ENCODE measurements around the gene PTPRE.

PTPRE gene

GRCh38 chr10:127915324-127915723 lies 8.4 kb downstream of the PTPRE start:
- peaks cover 15% of the 10 kb centered on the region for H3K4me1 ChIP-seq (ENCODE audit: insufficient read depth, low read length, poor library complexity, severe bottlenecking)
- H3F3A ChIP-seq (ENCODE audit: low read depth) = no peaks in the 10 kb centered on the region
- H3K9me3 ChIP-seq (ENCODE audit: insufficient read depth, low read depth, low read length) = no peaks in the 10 kb centered on the region

GRCh38 chr10:127916826-127917225 lies 9.9 kb downstream of the PTPRE start:
- no peaks in the 10 kb centered on the region for H3F3A ChIP-seq (ENCODE audit: low read depth)
- TF ChIP-seq EZH2phosphoT487 (IDR thresholded peaks at IDR 0.05; ENCODE audit: borderline replicate concordance) = no peak
- TF ChIP-seq, protein P1, sequence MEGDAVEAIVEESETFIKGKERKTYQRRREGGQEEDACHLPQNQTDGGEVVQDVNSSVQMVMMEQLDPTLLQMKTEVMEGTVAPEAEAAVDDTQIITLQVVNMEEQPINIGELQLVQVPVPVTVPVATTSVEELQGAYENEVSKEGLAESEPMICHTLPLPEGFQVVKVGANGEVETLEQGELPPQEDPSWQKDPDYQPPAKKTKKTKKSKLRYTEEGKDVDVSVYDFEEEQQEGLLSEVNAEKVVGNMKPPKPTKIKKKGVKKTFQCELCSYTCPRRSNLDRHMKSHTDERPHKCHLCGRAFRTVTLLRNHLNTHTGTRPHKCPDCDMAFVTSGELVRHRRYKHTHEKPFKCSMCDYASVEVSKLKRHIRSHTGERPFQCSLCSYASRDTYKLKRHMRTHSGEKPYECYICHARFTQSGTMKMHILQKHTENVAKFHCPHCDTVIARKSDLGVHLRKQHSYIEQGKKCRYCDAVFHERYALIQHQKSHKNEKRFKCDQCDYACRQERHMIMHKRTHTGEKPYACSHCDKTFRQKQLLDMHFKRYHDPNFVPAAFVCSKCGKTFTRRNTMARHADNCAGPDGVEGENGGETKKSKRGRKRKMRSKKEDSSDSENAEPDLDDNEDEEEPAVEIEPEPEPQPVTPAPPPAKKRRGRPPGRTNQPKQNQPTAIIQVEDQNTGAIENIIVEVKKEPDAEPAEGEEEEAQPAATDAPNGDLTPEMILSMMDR (conservative IDR thresholded peaks at IDR 0.05; ENCODE audit: low read length) = no peak
- H3K9me3 ChIP-seq (ENCODE audit: insufficient read depth, low read depth, low read length) = no peaks in the 10 kb centered on the region
- peaks cover 28% of the 10 kb centered on the region for H3K4me1 ChIP-seq (ENCODE audit: insufficient read depth, low read length, poor library complexity, severe bottlenecking)
- no peak overlapping the region for H3K4me2 ChIP-seq (ENCODE audit: low read depth, low read length, poor library complexity, severe bottlenecking)
- no peak overlapping the region for H3K4me3 ChIP-seq (ENCODE audit: low read length, poor library complexity, severe bottlenecking)
- H3K36me3 ChIP-seq (ENCODE audit: insufficient read depth, low read length) = no peaks in the 10 kb centered on the region
- no peak overlapping the region for H3K9ac ChIP-seq (ENCODE audit: low read depth, low read length, poor library complexity, severe bottlenecking)
- H4K20me1 ChIP-seq (ENCODE audit: insufficient read depth, low read length, poor library complexity, severe bottlenecking) = no peaks in the 10 kb centered on the region
- no peaks in the 10 kb centered on the region for H3K9me2 ChIP-seq (replicated peaks; ENCODE audit: low read depth, low read length)
- no peaks in the 10 kb centered on the region for H3K79me2 ChIP-seq (ENCODE audit: insufficient read depth, low read length)
- H3K27me3 ChIP-seq (ENCODE audit: insufficient read depth, low read length, poor library complexity, severe bottlenecking) = no peaks in the 10 kb centered on the region
- no peak overlapping the region for H2AFZ ChIP-seq (ENCODE audit: low read length)

More at GRCh38 chr10:127915324-127915723, 8.4 kb downstream of the PTPRE start:
- no peak overlapping the region for H2AFZ ChIP-seq (ENCODE audit: low read length)
- no peak overlapping the region for H3K4me2 ChIP-seq (ENCODE audit: low read depth, low read length, poor library complexity, severe bottlenecking)
- H3K4me3 ChIP-seq (ENCODE audit: low read length, poor library complexity, severe bottlenecking) = no peak overlapping the region
- no peaks in the 10 kb centered on the region for H3K27me3 ChIP-seq (ENCODE audit: insufficient read depth, low read length, poor library complexity, severe bottlenecking)
- no peaks in the 10 kb centered on the region for H4K20me1 ChIP-seq (ENCODE audit: insufficient read depth, low read length, poor library complexity, severe bottlenecking)
- H3K9me2 ChIP-seq (replicated peaks; ENCODE audit: low read depth, low read length) = no peaks in the 10 kb centered on the region
- TF ChIP-seq, protein P1 (conservative IDR thresholded peaks at IDR 0.05; ENCODE audit: low read length) = no peak
- TF ChIP-seq EZH2phosphoT487 (IDR thresholded peaks at IDR 0.05; ENCODE audit: borderline replicate concordance) = no peak
- H3K36me3 ChIP-seq (ENCODE audit: insufficient read depth, low read length) = no peaks in the 10 kb centered on the region
- no peaks in the 10 kb centered on the region for H3K79me2 ChIP-seq (ENCODE audit: insufficient read depth, low read length)
- no peak overlapping the region for H3K9ac ChIP-seq (ENCODE audit: low read depth, low read length, poor library complexity, severe bottlenecking)

GRCh38 chr10:127918572-127918971 lies 11.7 kb downstream of the PTPRE start:
- Histone ChIP-seq H3K4me2 (ENCODE audit: low read depth, low read length, poor library complexity, severe bottlenecking) (no peak overlapping the region), H3K36me3 (ENCODE audit: insufficient read depth, low read length) (no peaks in the 10 kb centered on the region), H3K27me3 (ENCODE audit: insufficient read depth, low read length, poor library complexity, severe bottlenecking) (no peaks in the 10 kb centered on the region), H3K9me2 (replicated peaks; ENCODE audit: low read depth, low read length) (no peaks in the 10 kb centered on the region), H3K4me3 (ENCODE audit: low read length, poor library complexity, severe bottlenecking) (no peak overlapping the region), H4K20me1 (ENCODE audit: insufficient read depth, low read length, poor library complexity, severe bottlenecking) (no peaks in the 10 kb centered on the region), H3K4me1 (ENCODE audit: insufficient read depth, low read length, poor library complexity, severe bottlenecking) (peaks cover 28% of the 10 kb centered on the region), H3K79me2 (ENCODE audit: insufficient read depth, low read length) (no peaks in the 10 kb centered on the region), H3K9me3 (ENCODE audit: insufficient read depth, low read depth, low read length) (no peaks in the 10 kb centered on the region), H2AFZ (ENCODE audit: low read length) (peak overlapping the region; percentile 80; the same call in 1 of the 2 replicates), H3K9ac (ENCODE audit: low read depth, low read length, poor library complexity, severe bottlenecking) (no peak overlapping the region), H3F3A (ENCODE audit: low read depth) (no peaks in the 10 kb centered on the region)
- TF ChIP-seq EZH2phosphoT487 (IDR thresholded peaks at IDR 0.05; ENCODE audit: borderline replicate concordance) = no peak
- TF ChIP-seq, protein P1 (conservative IDR thresholded peaks at IDR 0.05; ENCODE audit: low read length) = no peak

Measured in Loucy (cell line).